MCF 10A (cell line): ENCODE data around the gene EHMT1. TPM values are rescaled to one million over a fixed set of nuclear protein-coding genes. Genes with fewer than 3 reads are reported as not detected.

Source experiments
- BruUV-seq: library from RNA; stranded (reverse); fragments of 400-500 nt; replicated peaks from 2 replicates; lab custom pipeline; 2021; lab: Mats Ljungman, UMichigan
- CTCF ChIA-PET: fragments of 300-600 bp; sonication (Branson Sonifier 250); formaldehyde crosslinking; extraction: SDS; loops from one replicate; lab custom pipeline; 2021; ENCODE audit warnings: antibody characterized with exemption, inconsistent platforms; lab: Yijun Ruan, JAX
- POLR2A ChIA-PET: fragments of 300-600, 350-650 bp; sonication (Branson Sonifier 250); formaldehyde crosslinking; extraction: SDS; loops from one replicate; lab custom pipeline; 2020; ENCODE audit warnings: antibody characterized with exemption, inconsistent platforms; lab: Yijun Ruan, JAX
- DNase-seq: peaks from one replicate; pipeline ENCODE4 v3.0.0-alpha.2; 2018; ENCODE audit not compliant: unreplicated experiment
- H3K27ac Mint-ChIP-seq: one replicate; pipeline ENCODE4 v1.8.0; 2022; ENCODE audit warnings: mild to moderate bottlenecking, low read depth, mixed read lengths; ENCODE audit not compliant: unreplicated experiment
- H3K27me3 Mint-ChIP-seq: one replicate; pipeline ENCODE4 v1.8.0; 2022; ENCODE audit warnings: mixed read lengths; ENCODE audit not compliant: insufficient read depth, unreplicated experiment
- H3K36me3 Mint-ChIP-seq: one replicate; pipeline ENCODE4 v1.8.0; 2022; ENCODE audit warnings: mild to moderate bottlenecking, moderate library complexity, mixed read lengths; ENCODE audit not compliant: insufficient read depth, unreplicated experiment
- H3K4me1 Mint-ChIP-seq: one replicate; pipeline ENCODE4 v1.8.0; 2022; ENCODE audit warnings: mixed read lengths; ENCODE audit not compliant: insufficient read depth, unreplicated experiment
- H3K4me3 Mint-ChIP-seq: one replicate; pipeline ENCODE4 v1.8.0; 2022; ENCODE audit warnings: mild to moderate bottlenecking, moderate library complexity, mixed read lengths; ENCODE audit not compliant: unreplicated experiment
- H3K9me3 Mint-ChIP-seq: one replicate; pipeline ENCODE4 v1.8.0; 2022; ENCODE audit warnings: mixed read lengths; ENCODE audit not compliant: unreplicated experiment
- intact Hi-C: fragments of 100-400 bp; cut with micrococcal nuclease; formaldehyde crosslinking; loops from 2 replicates; pipeline ENCODE4 v1.14.1; 2022
- total RNA-seq: library from RNA; stranded (reverse); gene quantifications from 2 replicates; pipeline ENCODE4 v1.2.3, GENCODE V29; 2022
- TF ChIP-seq, protein P1 (sequence below): fragments of 200-600 bp; IDR thresholded peaks from one replicate; pipeline ENCODE4 v1.8.0; 2022; ENCODE audit warnings: antibody characterized with exemption, mild to moderate bottlenecking; ENCODE audit not compliant: unreplicated experiment

EHMT1 gene
- total RNA-seq, 1 experiment from 2014 or later: 79.7 TPM

GRCh38 chr9:137638680-137639079, 19.9 kb downstream of the EHMT1 start:
- H3K4me1 Mint-ChIP-seq: peaks cover 8% of the 10 kb centered on the region
- H3K9me3 Mint-ChIP-seq: no peaks in the 10 kb centered on the region
- no peaks in the 10 kb centered on the region for H3K27me3 Mint-ChIP-seq
- H3K36me3 Mint-ChIP-seq: peaks cover 25% of the 10 kb centered on the region
- ChIA-PET CTCF (no interaction called here), POLR2A (no interaction called here)
- no TSS peak for BruUV-seq
- no peak for DNase-seq
- intact Hi-C loops: no loop called here
- TF ChIP-seq, protein P1, sequence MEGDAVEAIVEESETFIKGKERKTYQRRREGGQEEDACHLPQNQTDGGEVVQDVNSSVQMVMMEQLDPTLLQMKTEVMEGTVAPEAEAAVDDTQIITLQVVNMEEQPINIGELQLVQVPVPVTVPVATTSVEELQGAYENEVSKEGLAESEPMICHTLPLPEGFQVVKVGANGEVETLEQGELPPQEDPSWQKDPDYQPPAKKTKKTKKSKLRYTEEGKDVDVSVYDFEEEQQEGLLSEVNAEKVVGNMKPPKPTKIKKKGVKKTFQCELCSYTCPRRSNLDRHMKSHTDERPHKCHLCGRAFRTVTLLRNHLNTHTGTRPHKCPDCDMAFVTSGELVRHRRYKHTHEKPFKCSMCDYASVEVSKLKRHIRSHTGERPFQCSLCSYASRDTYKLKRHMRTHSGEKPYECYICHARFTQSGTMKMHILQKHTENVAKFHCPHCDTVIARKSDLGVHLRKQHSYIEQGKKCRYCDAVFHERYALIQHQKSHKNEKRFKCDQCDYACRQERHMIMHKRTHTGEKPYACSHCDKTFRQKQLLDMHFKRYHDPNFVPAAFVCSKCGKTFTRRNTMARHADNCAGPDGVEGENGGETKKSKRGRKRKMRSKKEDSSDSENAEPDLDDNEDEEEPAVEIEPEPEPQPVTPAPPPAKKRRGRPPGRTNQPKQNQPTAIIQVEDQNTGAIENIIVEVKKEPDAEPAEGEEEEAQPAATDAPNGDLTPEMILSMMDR: no peak
- no peak overlapping the region for H3K4me3 Mint-ChIP-seq
- no peak overlapping the region for H3K27ac Mint-ChIP-seq

DNA sequence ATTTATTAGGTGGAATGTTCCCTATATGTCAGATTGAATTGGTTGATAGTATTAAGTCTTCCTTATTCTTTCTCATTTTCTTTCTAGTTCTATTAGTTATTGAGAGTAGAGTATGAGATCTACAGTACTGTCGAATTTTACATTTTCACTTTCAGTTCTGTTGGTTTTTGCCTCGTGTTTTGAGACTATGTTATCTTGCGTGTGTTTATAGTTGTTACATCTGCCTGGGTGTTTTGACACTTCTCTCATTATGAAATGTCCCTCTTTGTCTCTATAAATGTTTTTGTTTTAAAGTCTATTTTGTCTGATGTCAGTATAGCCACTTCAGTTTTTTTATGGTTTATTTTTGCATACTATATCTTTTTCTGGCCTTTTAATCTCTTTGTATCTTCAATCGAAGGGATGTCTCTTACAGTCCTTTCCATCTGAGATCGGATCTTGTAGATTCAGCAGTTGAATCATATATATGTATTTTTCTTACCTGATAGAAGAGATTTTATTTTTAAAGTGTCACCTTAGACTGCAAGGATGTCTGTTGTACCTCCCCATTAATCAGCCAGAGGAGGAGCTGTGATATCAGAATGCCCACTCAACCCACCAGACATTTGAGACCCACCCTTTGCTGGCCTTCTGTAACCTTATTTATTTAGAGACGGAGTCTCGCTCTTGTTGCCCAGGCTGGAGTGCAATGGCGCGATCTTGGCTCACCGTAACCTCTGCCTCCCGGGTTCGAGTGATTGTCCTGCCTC, 20.7 kb downstream of the EHMT1 start:
- intact Hi-C loops: no loop called here
- Mint-ChIP-seq H3K4me1 (peaks cover 8% of the 10 kb centered on the region), H3K4me3 (peak overlapping the region; percentile 40), H3K27ac (peak overlapping the region; percentile 31), H3K27me3 (no peaks in the 10 kb centered on the region), H3K9me3 (no peaks in the 10 kb centered on the region), H3K36me3 (peaks cover 29% of the 10 kb centered on the region)
- BruUV-seq: no TSS peak
- ChIA-PET CTCF (no interaction called here), POLR2A (no interaction called here)
- TF ChIP-seq, protein P1: no peak
- DNase-seq: no peak

DNA sequence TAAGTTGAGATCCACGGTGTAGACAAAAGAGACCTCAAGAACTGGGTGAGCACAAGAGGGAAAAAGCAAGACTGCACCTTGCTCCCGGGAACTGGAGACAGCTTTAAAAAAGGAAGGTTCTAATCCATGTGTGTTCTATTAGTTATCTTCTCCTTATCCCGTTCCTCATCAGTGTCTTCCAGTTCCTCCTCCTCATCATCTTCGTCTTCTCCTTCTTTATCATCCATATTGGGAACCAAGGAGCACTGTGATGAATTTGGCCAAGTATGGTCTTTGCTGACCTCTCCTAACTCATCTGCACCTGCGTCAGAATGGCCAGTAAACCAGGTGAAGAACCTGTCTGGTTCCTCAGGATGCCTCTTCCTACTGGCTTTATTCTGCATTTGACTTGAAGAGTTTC, 22.1 kb downstream of the EHMT1 start:
- H3K27ac Mint-ChIP-seq: no peak overlapping the region
- POLR2A ChIA-PET: interaction anchor here (0.6 kb wide), 1 partner anchor 14 kb away, joined by 3 read pairs; no protein-coding TSS in a partner anchor
- intact Hi-C loops: no loop called here
- no peak overlapping the region for H3K4me3 Mint-ChIP-seq
- H3K36me3 Mint-ChIP-seq: peaks cover 29% of the 10 kb centered on the region
- BruUV-seq: no TSS peak
- no peak for DNase-seq
- CTCF ChIA-PET: no interaction called here
- TF ChIP-seq, protein P1: no peak
- H3K9me3 Mint-ChIP-seq: no peaks in the 10 kb centered on the region
- H3K4me1 Mint-ChIP-seq: peaks cover 8% of the 10 kb centered on the region
- no peaks in the 10 kb centered on the region for H3K27me3 Mint-ChIP-seq

DNA sequence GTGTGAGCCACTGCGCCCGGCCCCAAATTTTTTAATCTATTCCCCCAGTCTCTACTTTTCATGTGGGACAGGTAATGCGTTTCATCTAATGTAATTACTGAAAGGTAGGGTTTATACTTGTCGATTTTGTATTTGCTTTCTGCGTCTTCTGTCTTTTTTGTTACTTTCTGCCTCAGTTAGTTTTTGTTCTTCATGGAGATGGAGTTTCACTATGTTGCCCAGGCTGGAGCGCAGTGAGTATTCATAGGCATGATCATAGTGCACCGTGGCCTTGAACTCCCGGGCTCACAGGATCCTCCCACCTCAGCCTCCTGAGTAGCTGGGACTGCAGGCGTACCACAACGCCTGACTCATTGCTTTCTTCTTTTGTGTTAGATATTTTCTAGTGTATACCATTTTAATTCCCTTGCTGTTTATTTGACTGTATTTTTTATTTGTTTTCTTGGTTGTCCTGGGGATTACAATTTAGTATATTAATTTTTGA, 23.4 kb downstream of the EHMT1 start:
- intact Hi-C loops: no loop called here
- BruUV-seq: no TSS peak
- TF ChIP-seq, protein P1: no peak
- no peaks in the 10 kb centered on the region for H3K27me3 Mint-ChIP-seq
- ChIA-PET CTCF (interaction anchor here (0.7 to 1.0 kb wide), 2 partner anchors 10 to 69 kb away, joined by 3 read pairs; no protein-coding TSS in a partner anchor), POLR2A (interaction anchor here (0.9 kb wide), 1 partner anchor 9 kb away, joined by 3 read pairs; no protein-coding TSS in a partner anchor)
- no peaks in the 10 kb centered on the region for H3K9me3 Mint-ChIP-seq
- no peak for DNase-seq
- peaks cover 33% of the 10 kb centered on the region for H3K36me3 Mint-ChIP-seq
- no peak overlapping the region for H3K4me3 Mint-ChIP-seq
- peaks cover 8% of the 10 kb centered on the region for H3K4me1 Mint-ChIP-seq
- no peak overlapping the region for H3K27ac Mint-ChIP-seq
